SK-N-SH treated with all-trans-retinoic acid at 6 μM for 48 hours (cell line): ENCODE measurements around the gene TTLL6.

Source experiments
- TCF4 ChIP-seq: fragments of 250-450 bp; sonication (Bioruptor Pico); IDR thresholded peaks from 2 replicates; pipeline ENCODE4 v1.8.0; 2021; ENCODE audit warnings: mild to moderate bottlenecking, moderate library complexity, borderline replicate concordance
- TSHZ2 ChIP-seq: fragments of 250-450 bp; sonication (Bioruptor Pico); IDR thresholded peaks from 2 replicates; pipeline ENCODE4 v1.5.0; 2020; ENCODE audit warnings: mild to moderate bottlenecking, moderate library complexity
- ZNF8 ChIP-seq: fragments of 450-650 bp; formaldehyde crosslinking; IDR thresholded peaks from 2 replicates; pipeline ENCODE4 v1.5.0; 2020; ENCODE audit warnings: mild to moderate bottlenecking, moderate library complexity

TTLL6 gene

GRCh38 chr17:48715496-48716399, 101.3 kb downstream of the TTLL6 start (continued):
- TF ChIP-seq TSHZ2 (CRISPR knock-in tag) (no peak), ZNF8 (CRISPR knock-in tag) (no peak), TCF4 (CRISPR knock-in tag) (no peak)
